IMR-90 (cell line): ENCODE data around the gene CLTA. TPM values are rescaled to one million over a fixed set of nuclear protein-coding genes. Genes with fewer than 3 reads are reported as not detected.

ENCODE experiments used
- ATAC-seq: fragments of 200-7000 bp; cut with Tn5 transposase; 2 replicates; pipeline ENCODE4 v1.9.1; 2020; ENCODE audit warnings: low read depth, mild to moderate bottlenecking, moderate library complexity
- BruUV-seq: library from RNA; stranded (reverse); fragments of 400-500 nt; replicated peaks from 2 replicates; lab custom pipeline; 2021; lab: Mats Ljungman, UMichigan
- CTCF ChIA-PET: fragments of 300-600 bp; formaldehyde crosslinking; extraction: SDS; loops from one replicate; lab custom pipeline; 2021; ENCODE audit warnings: antibody characterized with exemption; lab: Yijun Ruan, JAX
- POLR2A ChIA-PET: fragments of 300-600 bp; sonication (Branson Sonifier 250); formaldehyde crosslinking; loops from one replicate; lab custom pipeline; 2022; ENCODE audit warnings: antibody characterized with exemption; ENCODE audit not compliant: unreplicated experiment; lab: Charles Lee
- DNase-seq: peaks from one replicate; pipeline ENCODE4 v3.0.0; 2013
- H2AFZ ChIP-seq: replicated peaks from 2 replicates; pipeline ENCODE3; 2013; ENCODE audit warnings: low read length, mild to moderate bottlenecking; ENCODE audit not compliant: poor library complexity
- H2AK5ac ChIP-seq: 2 replicates; pipeline ENCODE4 v1.6.1; 2013; ENCODE audit warnings: low read depth, low read length, inconsistent platforms
- H2AK9ac ChIP-seq: replicated peaks from 2 replicates; pipeline ENCODE3; 2013; ENCODE audit warnings: mild to moderate bottlenecking, low read depth, low read length, moderate library complexity; ENCODE audit not compliant: poor library complexity
- H2BK120ac ChIP-seq: 2 replicates; pipeline ENCODE4 v1.6.1; 2013; ENCODE audit warnings: low read depth, low read length, inconsistent platforms
- H2BK15ac ChIP-seq: 3 replicates; pipeline ENCODE4 v1.6.1; 2013; ENCODE audit warnings: low read depth, low read length, inconsistent platforms
- H2BK20ac ChIP-seq: 2 replicates; pipeline ENCODE4 v1.6.1; 2013; ENCODE audit warnings: low read depth, mild to moderate bottlenecking, inconsistent platforms, low read length, moderate library complexity
- H2BK5ac ChIP-seq: 2 replicates; pipeline ENCODE4 v1.6.1; 2013; ENCODE audit warnings: mild to moderate bottlenecking, low read depth, low read length, inconsistent platforms; ENCODE audit not compliant: poor library complexity, severe bottlenecking
- H3K14ac ChIP-seq: replicated peaks from 2 replicates; pipeline ENCODE4 v1.6.1; 2013; ENCODE audit warnings: low read depth, low read length, inconsistent platforms
- H3K18ac ChIP-seq: 2 replicates; pipeline ENCODE4 v1.6.1; 2013; ENCODE audit warnings: low read depth, low read length, control low read depth
- H3K23ac ChIP-seq: 2 replicates; pipeline ENCODE4 v1.6.1; 2013; ENCODE audit warnings: low read depth, low read length, inconsistent platforms
- H3K27ac ChIP-seq: 2 replicates; pipeline ENCODE4 v1.5.1; 2013; ENCODE audit warnings: mild to moderate bottlenecking, control low read depth, low read length; ENCODE audit not compliant: insufficient read depth
- H3K27me3 ChIP-seq: 2 replicates; pipeline ENCODE4 v1.6.1; 2013; ENCODE audit warnings: low read length; ENCODE audit not compliant: control insufficient read depth, insufficient read depth
- H3K36me3 ChIP-seq: 2 replicates; pipeline ENCODE4 v1.6.1; 2013; ENCODE audit warnings: low read length, mixed read lengths; ENCODE audit not compliant: control insufficient read depth, insufficient read depth
- H3K4ac ChIP-seq: 2 replicates; pipeline ENCODE4 v1.6.1; 2013; ENCODE audit warnings: low read depth, low read length, inconsistent platforms
- H3K4me1 ChIP-seq: 2 replicates; pipeline ENCODE4 v1.6.1; 2013; ENCODE audit warnings: low read length, mixed read lengths; ENCODE audit not compliant: control insufficient read depth, insufficient read depth
- H3K4me2 ChIP-seq: 2 replicates; pipeline ENCODE4 v1.6.1; 2013; ENCODE audit warnings: low read depth, mild to moderate bottlenecking, control low read depth, low read length, moderate library complexity
- H3K4me3 ChIP-seq: 2 replicates; pipeline ENCODE4 v1.5.1; 2013; ENCODE audit warnings: low read depth, mild to moderate bottlenecking, control low read depth, low read length, moderate library complexity; ENCODE audit not compliant: insufficient read depth
- H3K56ac ChIP-seq: 2 replicates; pipeline ENCODE4 v1.6.1; 2013; ENCODE audit warnings: low read length, inconsistent platforms; ENCODE audit not compliant: insufficient read depth; ENCODE audit errors: extremely low read depth
- H3K79me1 ChIP-seq, 2 experiments: 2 replicates each; pipeline ENCODE4 v1.6.1; 2013; ENCODE audit warnings: low read length in 2 of 2, inconsistent platforms in 1 of 2, low read depth in 1 of 2
- H3K9ac ChIP-seq: 2 replicates; pipeline ENCODE4 v1.6.1; 2013; ENCODE audit warnings: low read depth, low read length, control low read depth
- H3K9me1 ChIP-seq: 2 replicates; pipeline ENCODE4 v1.6.1; 2013; ENCODE audit warnings: low read length, inconsistent platforms; ENCODE audit not compliant: insufficient read depth
- H3K9me3 ChIP-seq: 2 replicates; pipeline ENCODE4 v1.6.1; 2013; ENCODE audit warnings: low read length; ENCODE audit not compliant: control insufficient read depth, insufficient read depth
- H4K20me1 ChIP-seq: 2 replicates; pipeline ENCODE4 v1.6.1; 2013; ENCODE audit warnings: low read length, inconsistent platforms; ENCODE audit not compliant: insufficient read depth
- H4K5ac ChIP-seq: 2 replicates; pipeline ENCODE4 v1.6.1; 2013; ENCODE audit warnings: mild to moderate bottlenecking, low read depth, low read length, control low read depth
- H4K8ac ChIP-seq, 2 experiments: 2 replicates each; pipeline ENCODE4 v1.6.1; 2013; ENCODE audit warnings: low read depth in 2 of 2, low read length in 2 of 2, control low read depth in 1 of 2, inconsistent platforms in 1 of 2
- H4K91ac ChIP-seq: 2 replicates; pipeline ENCODE4 v1.6.1; 2013; ENCODE audit warnings: low read depth, low read length, inconsistent platforms; ENCODE audit not compliant: insufficient read depth
- FOS ChIP-seq: fragments of 150-350 bp; IDR thresholded peaks from 2 replicates; pipeline ENCODE4 v1.6.1; 2016; ENCODE audit warnings: low read depth, low read length
- MAFK ChIP-seq: IDR thresholded peaks from 2 replicates; pipeline ENCODE4 v1.6.1; 2012; ENCODE audit warnings: low read depth, low read length, improper control_type of control experiment
- RCOR1 ChIP-seq: IDR thresholded peaks from 2 replicates; pipeline ENCODE4 v1.6.1; 2012; ENCODE audit warnings: mild to moderate bottlenecking, low read length, improper control_type of control experiment; ENCODE audit not compliant: insufficient replicate concordance
- WGBS, 2 experiments: methylation state at CpG; one replicate each; pipeline versions ENCODE4 v1.1.5 to v1.1.7; 2013; ENCODE audit warnings: missing lambda C conversion rate in 2 of 2; ENCODE audit not compliant: insufficient read length in 1 of 2; ENCODE audit errors: extremely low coverage in 2 of 2; 5-methylcytosine and 5-hydroxymethylcytosine counted together
- dilution Hi-C: fragments of 300-500 bp; cut with HindIII; formaldehyde crosslinking; loops from one replicate; pipeline ENCODE4 v1.14.3; 2018; ENCODE audit warnings: low sequenced_read_pairs; ENCODE audit not compliant: unreplicated experiment
- in situ Hi-C: fragments of 300-500 bp; cut with MboI; formaldehyde crosslinking; loops from 3 replicates; pipeline ENCODE4 v1.14.3; 2019; ENCODE audit warnings: low sequenced_read_pairs, inconsistent platforms, mixed read lengths
- intact Hi-C: fragments of 100-400 bp; cut with micrococcal nuclease; formaldehyde crosslinking; loops from 2 replicates; pipeline ENCODE4 v1.10.0; 2022
- polyA plus RNA-seq, 3 experiments: library from polyadenylated mRNA; depleted of rRNA; stranded (reverse); fragments of >200 nt; gene quantifications; 2 replicates each; pipeline ENCODE4 v1.2.3, GENCODE V29; 2012; ENCODE audit warnings: low replicate concordance in 1 of 3
- total RNA-seq: library from RNA; depleted of rRNA; stranded (reverse); fragments of >200 nt; gene quantifications from 2 replicates; pipeline ENCODE4 v1.2.3, GENCODE V29; 2012

CLTA gene
- total and polyA plus RNA-seq, 2 of the 4 experiments (the other 2 are of a cell fraction), result 133 to 246 TPM

GRCh38 chr9:36161187-36161586 is 29.5 kb upstream of the CLTA start:
- no peak for ATAC-seq

More at GRCh38 chr9:36161187-36161586, 29.5 kb upstream of the CLTA start:
- H3K4me3 ChIP-seq, result no peak overlapping the region
- H3K27me3 ChIP-seq, result no peaks in the 10 kb centered on the region
- H3K18ac ChIP-seq, result no peak overlapping the region; the same call in 1 of the 2 replicates
- DNase-seq, result peak; percentile 34
- H2BK120ac ChIP-seq, result peak overlapping the region; percentile 90
- no peak overlapping the region for H3K4me2 ChIP-seq
- in situ Hi-C loops (no loop called here), dilution Hi-C loops (no loop called here), intact Hi-C loops (no loop called here)
- peak overlapping the region; percentile 87 for H3K14ac ChIP-seq
- peak overlapping the region; percentile 94 for H2AK9ac ChIP-seq
- peak overlapping the region; percentile 83 for H4K91ac ChIP-seq
- peaks cover 14% of the 10 kb centered on the region for H3K36me3 ChIP-seq
- H3K9ac ChIP-seq, result no peak overlapping the region
- peak overlapping the region; percentile 32 to 57; a peak in 1 of 4 replicates for H4K8ac ChIP-seq
- H4K5ac ChIP-seq, result no peak overlapping the region
- no peak for TF ChIP-seq MAFK
- no peak for TF ChIP-seq RCOR1
- TF ChIP-seq FOS, result peak; percentile 31; the same call in 1 of the 2 replicates
- no peaks in the 10 kb centered on the region for H4K20me1 ChIP-seq
- H3K79me1 ChIP-seq, result peaks cover 0 to 23% of the 10 kb centered on the region in 2 experiments; a peak in 2 of 4 replicates
- H3K56ac ChIP-seq, result no peak overlapping the region
- peak overlapping the region; percentile 40; the same call in 1 of the 2 replicates for H3K23ac ChIP-seq
- peak overlapping the region; percentile 65; the same call in 2 of the 3 replicates for H2BK15ac ChIP-seq
- ChIA-PET CTCF (interaction anchor here (1.0 kb wide), 1 partner anchor 9 kb away, joined by 3 read pairs; no protein-coding TSS in a partner anchor), POLR2A (interaction anchor here (0.6 kb wide), 2 partner anchors 21 to 653 kb away, joined by 3 to 4 read pairs; no protein-coding TSS in a partner anchor)
- H3K4ac ChIP-seq, result peak overlapping the region; percentile 86
- no TSS peak for BruUV-seq
- peak overlapping the region; percentile 77 for H2BK20ac ChIP-seq
- peaks cover 39% of the 10 kb centered on the region for H3K9me1 ChIP-seq
- no peak overlapping the region for H2AFZ ChIP-seq
- peak overlapping the region; percentile 58 for H3K27ac ChIP-seq
- H3K4me1 ChIP-seq, result peaks cover 29% of the 10 kb centered on the region
- peaks cover 2% of the 10 kb centered on the region; the same call in 1 of the 2 replicates for H3K9me3 ChIP-seq
- peak overlapping the region; percentile 56 for H2BK5ac ChIP-seq
- no CpG with 5 or more reads among the region's 2 CpGs for WGBS, 2 experiments
- H2AK5ac ChIP-seq, result peak overlapping the region; percentile 88
